HepG2 (cell line): ENCODE data around the gene GNG3. TPM values are rescaled to one million over a fixed set of nuclear protein-coding genes. Genes with fewer than 3 reads are reported as not detected.
A peak's percentile ranks its signal among the peaks of the same experiment; 100 is the strongest.

Experiments used
- CHCHD3 ChIP-seq: sonication (generic); formaldehyde crosslinking; IDR thresholded peaks from 2 replicates; pipeline ENCODE4 v1.8.0; 2022; ENCODE audit warnings: mild to moderate bottlenecking, missing genetic modification reagents, moderate library complexity
- DMAP1 ChIP-seq: IDR thresholded peaks from 2 replicates; pipeline ENCODE4 v1.6.1; 2016
- GZF1 ChIP-seq: sonication (generic); formaldehyde crosslinking; IDR thresholded peaks from 2 replicates; pipeline ENCODE4 v1.5.1; 2020; ENCODE audit warnings: mild to moderate bottlenecking, missing genetic modification reagents
- MEIS1 ChIP-seq: sonication (generic); formaldehyde crosslinking; IDR thresholded peaks from 2 replicates; pipeline ENCODE4 v1.9.0; 2021; ENCODE audit warnings: mild to moderate bottlenecking, missing genetic modification reagents, moderate library complexity, borderline replicate concordance
- MXD4 ChIP-seq: IDR thresholded peaks from 2 replicates; pipeline ENCODE4 v1.6.1; 2016; ENCODE audit warnings: mild to moderate bottlenecking, missing biosample characterization, missing genetic modification reagents
- PTBP1 ChIP-seq: fragments of 200-400 bp; formaldehyde crosslinking; IDR thresholded peaks from 2 replicates; pipeline ENCODE4 v1.6.1; 2018; ENCODE audit warnings: low read length, low read depth; ENCODE audit not compliant: poor library complexity, severe bottlenecking
- SP2 ChIP-seq: sonication (generic); formaldehyde crosslinking; IDR thresholded peaks from 2 replicates; pipeline ENCODE4 v1.5.1; 2020; ENCODE audit warnings: mild to moderate bottlenecking, missing genetic modification reagents
- ZFYVE20 ChIP-seq: sonication (generic); formaldehyde crosslinking; IDR thresholded peaks from 2 replicates; pipeline ENCODE4 v1.8.0; 2023; ENCODE audit warnings: low read depth, mild to moderate bottlenecking, moderate library complexity, missing genetic modification reagents, borderline replicate concordance
- ZNF207 ChIP-seq: fragments of 450-650 bp; IDR thresholded peaks from 2 replicates; pipeline ENCODE4 v1.6.1; 2016; ENCODE audit warnings: antibody characterized with exemption, borderline replicate concordance
- ZNF296 ChIP-seq: sonication (generic); formaldehyde crosslinking; conservative IDR thresholded peaks from 2 replicates; pipeline ENCODE4 v1.5.0; 2020; ENCODE audit warnings: mild to moderate bottlenecking, missing genetic modification reagents
- ZNF335 ChIP-seq: sonication (generic); formaldehyde crosslinking; IDR thresholded peaks from 2 replicates; pipeline ENCODE4 v1.4.0; 2020; ENCODE audit warnings: missing genetic modification reagents
- ZNF431 ChIP-seq: sonication (generic); formaldehyde crosslinking; IDR thresholded peaks from 2 replicates; pipeline ENCODE4 v1.9.0; 2022; ENCODE audit warnings: missing genetic modification reagents, low read depth, mild to moderate bottlenecking, borderline replicate concordance
- ZNF501 ChIP-seq: sonication (generic); formaldehyde crosslinking; IDR thresholded peaks from 2 replicates; pipeline ENCODE4 v1.5.1; 2020; ENCODE audit warnings: mild to moderate bottlenecking, moderate library complexity, missing genetic modification reagents
- ZNF569 ChIP-seq: sonication (generic); formaldehyde crosslinking; IDR thresholded peaks from 2 replicates; pipeline ENCODE4 v1.5.0; 2020; ENCODE audit warnings: mild to moderate bottlenecking, missing genetic modification reagents, moderate library complexity, borderline replicate concordance
- polyA plus RNA-seq, 8 experiments: library from polyadenylated mRNA; depleted of rRNA in 3 of 8; stranded (reverse) in 7 of 8; unstranded in 1 of 8; fragments of >200 nt; fragmentation: Illumina TruSeq in 4 of 8; extraction: Trizol in 4 of 8; gene quantifications; 2 replicates each; pipeline versions ENCODE4 v1.2.1 to v1.2.3, GENCODE V29; 2011 to 2016; ENCODE audit warnings: low read depth in 4 of 8, missing spikeins in 1 of 8, mixed read lengths in 1 of 8; ENCODE audit not compliant: insufficient read depth in 1 of 8
- total RNA-seq, 5 experiments: library from RNA; depleted of rRNA; stranded (reverse); fragments of >200 nt; fragmentation: Illumina TruSeq; extraction: Trizol; gene quantifications; 2 replicates each; pipeline ENCODE4 v1.2.3, GENCODE V29; 2016; ENCODE audit warnings: low read depth in 1 of 5
- TF ChIP-seq, protein P1 (sequence below): sonication (generic); formaldehyde crosslinking; conservative IDR thresholded peaks from 2 replicates; pipeline ENCODE4 v1.4.0; 2020; ENCODE audit warnings: missing genetic modification reagents
- TF ChIP-seq, protein P2 (sequence below): sonication (generic); formaldehyde crosslinking; IDR thresholded peaks from 2 replicates; pipeline ENCODE4 v1.5.0; 2020; ENCODE audit warnings: mild to moderate bottlenecking, low read depth, missing genetic modification reagents, borderline replicate concordance
- TF ChIP-seq, protein P3 (sequence below): sonication (generic); formaldehyde crosslinking; IDR thresholded peaks from 2 replicates; pipeline ENCODE4 v1.5.0; 2020; ENCODE audit warnings: mild to moderate bottlenecking, missing genetic modification reagents, borderline replicate concordance
- TF ChIP-seq, protein P4 (sequence below): sonication (generic); formaldehyde crosslinking; IDR thresholded peaks from 2 replicates; pipeline ENCODE4 v1.8.1; 2023; ENCODE audit warnings: mild to moderate bottlenecking, missing genetic modification reagents
- TF ChIP-seq, protein P5 (sequence below): sonication (generic); formaldehyde crosslinking; conservative IDR thresholded peaks from 2 replicates; pipeline ENCODE4 v1.8.0; 2022; ENCODE audit warnings: mild to moderate bottlenecking, moderate library complexity, missing genetic modification reagents
- TF ChIP-seq, protein P6 (sequence below): sonication (generic); formaldehyde crosslinking; IDR thresholded peaks from 2 replicates; pipeline ENCODE4 v1.8.0; 2022; ENCODE audit warnings: mild to moderate bottlenecking, missing genetic modification reagents, borderline replicate concordance

The GNG3 gene
- total and polyA plus RNA-seq, 2 of the 13 experiments (the other 11 are each of a cell fraction or from before 2014, with no cell fraction given): not detected

DNA sequence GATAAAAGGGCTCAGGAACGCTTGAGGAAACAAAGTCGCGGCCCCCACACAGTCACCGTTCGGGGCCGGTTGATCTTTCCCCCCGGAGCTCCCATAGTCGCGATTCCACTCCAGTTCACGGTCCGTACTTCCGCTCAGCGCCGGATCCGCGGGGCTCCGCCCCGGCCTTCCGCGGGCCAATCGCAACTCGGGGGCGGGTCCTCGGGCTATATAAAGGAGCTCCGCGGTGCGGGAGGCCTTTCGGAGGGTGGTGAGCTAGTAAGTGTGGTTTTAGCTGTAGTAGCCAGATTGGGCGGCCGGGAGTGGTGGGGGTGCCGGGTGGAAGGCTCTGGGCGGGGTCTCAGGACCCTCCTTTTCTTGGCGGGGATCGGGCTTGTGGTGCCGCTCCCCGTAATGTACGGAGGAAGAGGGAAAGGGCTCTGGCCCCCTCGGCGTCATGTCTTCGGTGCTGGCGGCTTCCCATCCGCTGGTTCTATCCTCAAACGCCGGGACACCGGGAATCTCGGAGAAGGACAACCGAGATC lies 42.3 kb upstream of the GNG3 start, which contains the start of the genes C11orf98 and CSKMT (continued):
- no peak; the same call in 1 of the 2 replicates for TF ChIP-seq GZF1 (CRISPR knock-in tag)
- TF ChIP-seq ZNF207: no peak
- no peak for TF ChIP-seq CHCHD3 (CRISPR knock-in tag)
- peak; percentile 68 for TF ChIP-seq SP2 (CRISPR knock-in tag)
- TF ChIP-seq, protein P1, sequence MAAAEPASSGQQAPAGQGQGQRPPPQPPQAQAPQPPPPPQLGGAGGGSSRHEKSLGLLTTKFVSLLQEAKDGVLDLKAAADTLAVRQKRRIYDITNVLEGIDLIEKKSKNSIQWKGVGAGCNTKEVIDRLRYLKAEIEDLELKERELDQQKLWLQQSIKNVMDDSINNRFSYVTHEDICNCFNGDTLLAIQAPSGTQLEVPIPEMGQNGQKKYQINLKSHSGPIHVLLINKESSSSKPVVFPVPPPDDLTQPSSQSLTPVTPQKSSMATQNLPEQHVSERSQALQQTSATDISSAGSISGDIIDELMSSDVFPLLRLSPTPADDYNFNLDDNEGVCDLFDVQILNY (CRISPR knock-in tag): no peak
- no peak for TF ChIP-seq ZFYVE20 (CRISPR knock-in tag)
- TF ChIP-seq DMAP1 (CRISPR knock-in tag): peak; percentile 63; the same call in 1 of the 2 replicates
- TF ChIP-seq, protein P2, sequence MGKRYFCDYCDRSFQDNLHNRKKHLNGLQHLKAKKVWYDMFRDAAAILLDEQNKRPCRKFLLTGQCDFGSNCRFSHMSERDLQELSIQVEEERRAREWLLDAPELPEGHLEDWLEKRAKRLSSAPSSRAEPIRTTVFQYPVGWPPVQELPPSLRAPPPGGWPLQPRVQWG (CRISPR knock-in tag): no peak
- 0 out of 2 replicates have a peak, but pooled peaks have one; percentile 72 for TF ChIP-seq ZNF335 (CRISPR knock-in tag)
- peak; percentile 49 for TF ChIP-seq PTBP1
- TF ChIP-seq, protein P3, sequence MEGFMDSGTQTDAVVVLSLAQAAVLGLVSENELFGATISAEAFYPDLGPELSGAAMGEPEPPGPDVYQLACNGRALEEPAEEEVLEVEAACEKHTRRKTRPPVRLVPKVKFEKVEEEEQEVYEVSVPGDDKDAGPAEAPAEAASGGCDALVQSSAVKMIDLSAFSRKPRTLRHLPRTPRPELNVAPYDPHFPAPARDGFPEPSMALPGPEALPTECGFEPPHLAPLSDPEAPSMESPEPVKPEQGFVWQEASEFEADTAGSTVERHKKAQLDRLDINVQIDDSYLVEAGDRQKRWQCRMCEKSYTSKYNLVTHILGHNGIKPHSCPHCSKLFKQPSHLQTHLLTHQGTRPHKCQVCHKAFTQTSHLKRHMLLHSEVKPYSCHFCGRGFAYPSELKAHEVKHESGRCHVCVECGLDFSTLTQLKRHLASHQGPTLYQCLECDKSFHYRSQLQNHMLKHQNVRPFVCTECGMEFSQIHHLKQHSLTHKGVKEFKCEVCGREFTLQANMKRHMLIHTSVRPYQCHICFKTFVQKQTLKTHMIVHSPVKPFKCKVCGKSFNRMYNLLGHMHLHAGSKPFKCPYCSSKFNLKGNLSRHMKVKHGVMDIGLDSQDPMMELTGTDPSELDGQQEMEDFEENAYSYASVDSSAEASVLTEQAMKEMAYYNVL (CRISPR knock-in tag): peak; percentile 67; the same call in 1 of the 2 replicates
- TF ChIP-seq, protein P4, sequence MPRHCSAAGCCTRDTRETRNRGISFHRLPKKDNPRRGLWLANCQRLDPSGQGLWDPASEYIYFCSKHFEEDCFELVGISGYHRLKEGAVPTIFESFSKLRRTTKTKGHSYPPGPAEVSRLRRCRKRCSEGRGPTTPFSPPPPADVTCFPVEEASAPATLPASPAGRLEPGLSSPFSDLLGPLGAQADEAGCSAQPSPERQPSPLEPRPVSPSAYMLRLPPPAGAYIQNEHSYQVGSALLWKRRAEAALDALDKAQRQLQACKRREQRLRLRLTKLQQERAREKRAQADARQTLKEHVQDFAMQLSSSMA (CRISPR knock-in tag): peak; percentile 65; the same call in 1 of the 2 replicates
- TF ChIP-seq ZNF431 (CRISPR knock-in tag): no peak
- TF ChIP-seq, protein P5, sequence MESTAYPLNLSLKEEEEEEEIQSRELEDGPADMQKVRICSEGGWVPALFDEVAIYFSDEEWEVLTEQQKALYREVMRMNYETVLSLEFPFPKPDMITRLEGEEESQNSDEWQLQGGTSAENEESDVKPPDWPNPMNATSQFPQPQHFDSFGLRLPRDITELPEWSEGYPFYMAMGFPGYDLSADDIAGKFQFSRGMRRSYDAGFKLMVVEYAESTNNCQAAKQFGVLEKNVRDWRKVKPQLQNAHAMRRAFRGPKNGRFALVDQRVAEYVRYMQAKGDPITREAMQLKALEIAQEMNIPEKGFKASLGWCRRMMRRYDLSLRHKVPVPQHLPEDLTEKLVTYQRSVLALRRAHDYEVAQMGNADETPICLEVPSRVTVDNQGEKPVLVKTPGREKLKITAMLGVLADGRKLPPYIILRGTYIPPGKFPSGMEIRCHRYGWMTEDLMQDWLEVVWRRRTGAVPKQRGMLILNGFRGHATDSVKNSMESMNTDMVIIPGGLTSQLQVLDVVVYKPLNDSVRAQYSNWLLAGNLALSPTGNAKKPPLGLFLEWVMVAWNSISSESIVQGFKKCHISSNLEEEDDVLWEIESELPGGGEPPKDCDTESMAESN: 0 out of 2 replicates have a peak, but pooled peaks have one; percentile 48
- TF ChIP-seq ZNF501 (CRISPR knock-in tag): peak; percentile 91
- no peak for TF ChIP-seq ZNF296 (CRISPR knock-in tag)
- TF ChIP-seq, protein P6, sequence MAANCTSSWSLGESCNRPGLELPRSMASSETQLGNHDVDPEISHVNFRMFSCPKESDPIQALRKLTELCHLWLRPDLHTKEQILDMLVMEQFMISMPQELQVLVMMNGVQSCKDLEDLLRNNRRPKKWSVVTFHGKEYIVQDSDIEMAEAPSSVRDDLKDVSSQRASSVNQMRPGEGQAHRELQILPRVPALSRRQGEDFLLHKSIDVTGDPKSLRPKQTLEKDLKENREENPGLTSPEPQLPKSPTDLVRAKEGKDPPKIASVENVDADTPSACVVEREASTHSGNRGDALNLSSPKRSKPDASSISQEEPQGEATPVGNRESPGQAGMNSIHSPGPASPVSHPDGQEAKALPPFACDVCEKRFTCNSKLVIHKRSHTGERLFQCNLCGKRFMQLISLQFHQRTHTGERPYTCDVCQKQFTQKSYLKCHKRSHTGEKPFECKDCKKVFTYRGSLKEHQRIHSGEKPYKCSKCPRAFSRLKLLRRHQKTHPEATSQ (CRISPR knock-in tag): 0 out of 2 replicates have a peak, but pooled peaks have one; percentile 26
- TF ChIP-seq MEIS1: no peak; the same call in 1 of the 2 replicates
- no peak for TF ChIP-seq MXD4 (CRISPR knock-in tag)
- 0 out of 2 replicates have a peak, but pooled peaks have one; percentile 29 for TF ChIP-seq ZNF569 (CRISPR knock-in tag)
